Neural cell (in vitro differentiated cells): ENCODE data around the gene TIE1. TPM values are rescaled to one million over a fixed set of nuclear protein-coding genes. Genes with fewer than 3 reads are reported as not detected.

Experiments used
- H2AFZ ChIP-seq: fragments of 200-600, 300-800 bp; sonication (generic), shearing (Covaris generic); 2 replicates; pipeline ENCODE4 v1.6.0; 2014; ENCODE audit warnings: low read depth, mild to moderate bottlenecking, antibody characterized with exemption, low read length, moderate library complexity
- H3F3A ChIP-seq: fragments of 200-600 bp; shearing (Covaris generic); 2 replicates; pipeline ENCODE4 v1.6.1; 2016; ENCODE audit warnings: mild to moderate bottlenecking, moderate library complexity, mixed read lengths, antibody characterized with exemption, low read length; ENCODE audit not compliant: insufficient read depth, poor library complexity, severe bottlenecking
- H3K27ac ChIP-seq: fragments of 200-600, 300-800 bp; sonication (generic), shearing (Covaris generic); 2 replicates; pipeline ENCODE4 v1.5.1; 2014; ENCODE audit warnings: mild to moderate bottlenecking, low read length, moderate library complexity
- H3K27me3 ChIP-seq: fragments of 300-800, 200-600 bp; sonication (generic), shearing (Covaris generic); 2 replicates; pipeline ENCODE4 v1.6.0; 2014; ENCODE audit warnings: mild to moderate bottlenecking, low read depth, low read length, moderate library complexity; ENCODE audit not compliant: insufficient read depth
- H3K36me3 ChIP-seq: fragments of 300-800, 200-600 bp; sonication (generic), shearing (Covaris generic); 2 replicates; pipeline ENCODE4 v1.5.1; 2014; ENCODE audit warnings: mild to moderate bottlenecking, antibody characterized with exemption, low read length, moderate library complexity; ENCODE audit not compliant: insufficient read depth
- H3K4me2 ChIP-seq: fragments of 300-800, 200-600 bp; sonication (generic), shearing (Covaris generic); 2 replicates; pipeline ENCODE4 v1.6.0; 2014; ENCODE audit warnings: mild to moderate bottlenecking, low read length
- H3K4me3 ChIP-seq: fragments of 300-800, 200-600 bp; sonication (generic), shearing (Covaris generic); 2 replicates; pipeline ENCODE4 v1.5.1; 2014; ENCODE audit warnings: mild to moderate bottlenecking, low read length, moderate library complexity
- H3K79me2 ChIP-seq: fragments of 200-600 bp; shearing (Covaris generic); replicated peaks from 2 replicates; pipeline ENCODE4 v1.6.0; 2014; ENCODE audit warnings: mild to moderate bottlenecking, low read length, moderate library complexity; ENCODE audit not compliant: insufficient read depth
- H3K9ac ChIP-seq: fragments of 300-800, 200-600 bp; sonication (generic), shearing (Covaris generic); 2 replicates; pipeline ENCODE4 v1.6.1; 2016; ENCODE audit warnings: mild to moderate bottlenecking, low read length, mixed read lengths
- H3K9me2 ChIP-seq: fragments of 200-600 bp; shearing (Covaris generic); 2 replicates; pipeline ENCODE4 v1.6.1; 2016; ENCODE audit warnings: mild to moderate bottlenecking, low read length, mixed read lengths; ENCODE audit not compliant: insufficient read depth
- H3K9me3 ChIP-seq: fragments of 200-600, 300-800 bp; sonication (generic), shearing (Covaris generic); 2 replicates; pipeline ENCODE4 v1.6.1; 2016; ENCODE audit warnings: mild to moderate bottlenecking, mixed run types, low read length, moderate library complexity, mixed read lengths
- H4K20me1 ChIP-seq: fragments of 200-600 bp; shearing (Covaris generic); 2 replicates; pipeline ENCODE4 v1.6.1; 2016; ENCODE audit warnings: mild to moderate bottlenecking, mixed run types; ENCODE audit not compliant: insufficient read depth
- EP300 ChIP-seq: fragments of 450-650 bp; conservative IDR thresholded peaks from 2 replicates; pipeline ENCODE4 v1.6.1; 2014; ENCODE audit warnings: antibody characterized with exemption, mild to moderate bottlenecking, moderate library complexity; ENCODE audit not compliant: poor library complexity, severe bottlenecking
- EZH2 ChIP-seq: fragments of 200-600, 300-800 bp; shearing (Covaris generic), sonication (generic); IDR thresholded peaks from 2 replicates; pipeline ENCODE4 v1.6.1; 2014; ENCODE audit warnings: antibody characterized with exemption, low read length, borderline replicate concordance, mild to moderate bottlenecking; ENCODE audit not compliant: insufficient read depth, poor library complexity, severe bottlenecking
- MXI1 ChIP-seq: fragments of 450-650 bp; conservative IDR thresholded peaks from 2 replicates; pipeline ENCODE4 v1.6.1; 2014; ENCODE audit warnings: antibody characterized with exemption, mild to moderate bottlenecking; ENCODE audit not compliant: poor library complexity, severe bottlenecking
- POLR2AphosphoS5 ChIP-seq: IDR thresholded peaks from 2 replicates; pipeline ENCODE4 v1.6.1; 2012
- RAD21 ChIP-seq: fragments of 450-650 bp; conservative IDR thresholded peaks from 2 replicates; pipeline ENCODE4 v1.6.1; 2014; ENCODE audit warnings: antibody characterized with exemption, mild to moderate bottlenecking, moderate library complexity
- SMC3 ChIP-seq: fragments of 450-650 bp; conservative IDR thresholded peaks from 2 replicates; pipeline ENCODE4 v1.6.1; 2014; ENCODE audit warnings: antibody characterized with exemption, mild to moderate bottlenecking, moderate library complexity; ENCODE audit not compliant: poor library complexity
- TAF1 ChIP-seq: IDR thresholded peaks from 2 replicates; pipeline ENCODE4 v1.6.1; 2012; ENCODE audit warnings: low read depth
- polyA plus RNA-seq: library from polyadenylated mRNA; depleted of rRNA; stranded (reverse); fragments of >200 nt; gene quantifications from 2 replicates; pipeline ENCODE4 v1.2.3, GENCODE V29; 2014
- TF ChIP-seq, protein P1 (sequence below): IDR thresholded peaks from 2 replicates; pipeline ENCODE4 v1.6.1; 2012; ENCODE audit warnings: borderline replicate concordance
- TF ChIP-seq, protein P2 (sequence below): fragments of 450-650 bp; IDR thresholded peaks from 2 replicates; pipeline ENCODE4 v1.5.1; 2014; ENCODE audit warnings: antibody characterized with exemption, mild to moderate bottlenecking, moderate library complexity; ENCODE audit not compliant: poor library complexity, severe bottlenecking

The TIE1 gene
- polyA plus RNA-seq, 1 donor from 2014 or later, result not detected

DNA sequence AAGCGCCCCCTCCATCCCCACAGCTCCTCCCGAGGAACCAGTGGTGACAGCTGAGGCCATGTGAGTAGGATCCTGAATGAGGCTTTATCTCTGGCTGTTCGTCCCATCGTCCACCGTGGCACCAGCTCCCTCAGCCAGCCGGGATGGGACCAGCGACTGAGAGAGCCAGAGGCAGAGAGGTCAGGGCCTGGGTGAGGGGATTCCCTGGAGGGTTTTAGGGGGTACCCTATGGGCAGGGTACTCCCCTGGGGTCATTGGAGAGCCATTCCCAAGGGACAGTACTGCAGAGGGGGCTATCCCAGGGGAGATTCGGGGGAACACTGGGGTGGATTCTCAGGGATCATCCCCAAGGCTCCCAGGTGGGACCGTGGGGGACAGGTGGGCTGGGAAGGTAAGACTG, 28.6 kb upstream of the TIE1 start:
- no peak overlapping the region for H2AFZ ChIP-seq
- no peak overlapping the region for H3K9ac ChIP-seq
- TF ChIP-seq RAD21 (no peak), MXI1 (no peak), EZH2 (no peak), TAF1 (no peak), POLR2AphosphoS5 (no peak), EP300 (no peak), SMC3 (no peak)
- TF ChIP-seq, protein P1, sequence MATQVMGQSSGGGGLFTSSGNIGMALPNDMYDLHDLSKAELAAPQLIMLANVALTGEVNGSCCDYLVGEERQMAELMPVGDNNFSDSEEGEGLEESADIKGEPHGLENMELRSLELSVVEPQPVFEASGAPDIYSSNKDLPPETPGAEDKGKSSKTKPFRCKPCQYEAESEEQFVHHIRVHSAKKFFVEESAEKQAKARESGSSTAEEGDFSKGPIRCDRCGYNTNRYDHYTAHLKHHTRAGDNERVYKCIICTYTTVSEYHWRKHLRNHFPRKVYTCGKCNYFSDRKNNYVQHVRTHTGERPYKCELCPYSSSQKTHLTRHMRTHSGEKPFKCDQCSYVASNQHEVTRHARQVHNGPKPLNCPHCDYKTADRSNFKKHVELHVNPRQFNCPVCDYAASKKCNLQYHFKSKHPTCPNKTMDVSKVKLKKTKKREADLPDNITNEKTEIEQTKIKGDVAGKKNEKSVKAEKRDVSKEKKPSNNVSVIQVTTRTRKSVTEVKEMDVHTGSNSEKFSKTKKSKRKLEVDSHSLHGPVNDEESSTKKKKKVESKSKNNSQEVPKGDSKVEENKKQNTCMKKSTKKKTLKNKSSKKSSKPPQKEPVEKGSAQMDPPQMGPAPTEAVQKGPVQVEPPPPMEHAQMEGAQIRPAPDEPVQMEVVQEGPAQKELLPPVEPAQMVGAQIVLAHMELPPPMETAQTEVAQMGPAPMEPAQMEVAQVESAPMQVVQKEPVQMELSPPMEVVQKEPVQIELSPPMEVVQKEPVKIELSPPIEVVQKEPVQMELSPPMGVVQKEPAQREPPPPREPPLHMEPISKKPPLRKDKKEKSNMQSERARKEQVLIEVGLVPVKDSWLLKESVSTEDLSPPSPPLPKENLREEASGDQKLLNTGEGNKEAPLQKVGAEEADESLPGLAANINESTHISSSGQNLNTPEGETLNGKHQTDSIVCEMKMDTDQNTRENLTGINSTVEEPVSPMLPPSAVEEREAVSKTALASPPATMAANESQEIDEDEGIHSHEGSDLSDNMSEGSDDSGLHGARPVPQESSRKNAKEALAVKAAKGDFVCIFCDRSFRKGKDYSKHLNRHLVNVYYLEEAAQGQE, result no peak
- TF ChIP-seq, protein P2, sequence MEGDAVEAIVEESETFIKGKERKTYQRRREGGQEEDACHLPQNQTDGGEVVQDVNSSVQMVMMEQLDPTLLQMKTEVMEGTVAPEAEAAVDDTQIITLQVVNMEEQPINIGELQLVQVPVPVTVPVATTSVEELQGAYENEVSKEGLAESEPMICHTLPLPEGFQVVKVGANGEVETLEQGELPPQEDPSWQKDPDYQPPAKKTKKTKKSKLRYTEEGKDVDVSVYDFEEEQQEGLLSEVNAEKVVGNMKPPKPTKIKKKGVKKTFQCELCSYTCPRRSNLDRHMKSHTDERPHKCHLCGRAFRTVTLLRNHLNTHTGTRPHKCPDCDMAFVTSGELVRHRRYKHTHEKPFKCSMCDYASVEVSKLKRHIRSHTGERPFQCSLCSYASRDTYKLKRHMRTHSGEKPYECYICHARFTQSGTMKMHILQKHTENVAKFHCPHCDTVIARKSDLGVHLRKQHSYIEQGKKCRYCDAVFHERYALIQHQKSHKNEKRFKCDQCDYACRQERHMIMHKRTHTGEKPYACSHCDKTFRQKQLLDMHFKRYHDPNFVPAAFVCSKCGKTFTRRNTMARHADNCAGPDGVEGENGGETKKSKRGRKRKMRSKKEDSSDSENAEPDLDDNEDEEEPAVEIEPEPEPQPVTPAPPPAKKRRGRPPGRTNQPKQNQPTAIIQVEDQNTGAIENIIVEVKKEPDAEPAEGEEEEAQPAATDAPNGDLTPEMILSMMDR, result no peak
- no peaks in the 10 kb centered on the region for H4K20me1 ChIP-seq
- no peaks in the 10 kb centered on the region for H3K79me2 ChIP-seq
- H3K4me2 ChIP-seq, result no peak overlapping the region
- H3K36me3 ChIP-seq, result no peaks in the 10 kb centered on the region
- H3K9me2 ChIP-seq, result no peaks in the 10 kb centered on the region
- no peak overlapping the region for H3K27ac ChIP-seq
- no peaks in the 10 kb centered on the region for H3K27me3 ChIP-seq
- no peaks in the 10 kb centered on the region for H3F3A ChIP-seq
- H3K4me3 ChIP-seq, result no peak overlapping the region
- H3K9me3 ChIP-seq, result no peaks in the 10 kb centered on the region

DNA sequence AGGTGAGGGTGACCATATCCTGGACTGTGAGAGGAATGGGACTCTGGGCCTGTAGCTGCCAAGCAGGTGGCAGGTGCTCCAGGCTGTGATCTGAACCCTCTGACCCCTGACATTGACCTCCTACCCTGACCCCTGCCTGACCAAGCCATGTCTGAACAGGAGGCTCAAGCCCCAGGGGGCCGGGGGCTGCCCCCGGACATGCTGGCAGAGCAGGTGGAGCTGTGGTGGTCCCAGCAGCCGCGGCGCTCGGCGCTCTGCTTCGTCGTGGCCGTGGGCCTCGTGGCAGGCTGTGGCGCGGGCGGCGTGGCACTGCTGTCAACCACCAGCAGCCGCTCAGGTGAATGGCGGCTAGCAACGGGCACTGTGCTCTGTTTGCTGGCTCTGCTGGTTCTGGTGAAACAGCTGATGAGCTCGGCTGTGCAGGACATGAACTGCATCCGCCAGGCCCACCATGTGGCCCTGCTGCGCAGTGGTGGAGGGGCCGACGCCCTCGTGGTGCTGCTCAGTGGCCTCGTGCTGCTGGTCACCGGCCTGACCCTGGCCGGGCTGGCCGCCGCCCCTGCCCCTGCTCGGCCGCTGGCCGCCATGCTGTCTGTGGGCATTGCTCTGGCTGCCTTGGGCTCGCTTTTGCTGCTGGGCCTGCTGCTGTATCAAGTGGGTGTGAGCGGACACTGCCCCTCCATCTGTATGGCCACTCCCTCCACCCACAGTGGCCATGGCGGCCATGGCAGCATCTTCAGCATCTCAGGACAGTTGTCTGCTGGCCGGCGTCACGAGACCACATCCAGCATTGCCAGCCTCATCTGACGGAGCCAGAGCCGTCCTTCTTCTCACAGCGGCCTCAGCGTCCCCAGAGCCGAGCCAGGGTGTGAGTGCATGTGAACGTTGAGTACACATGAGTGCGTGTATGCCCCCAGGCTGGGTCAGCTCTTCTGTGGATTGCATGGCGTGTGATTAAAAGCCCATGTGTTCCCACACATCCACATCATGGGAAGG, 27.9 kb upstream of the TIE1 start:
- Histone ChIP-seq H4K20me1 (no peaks in the 10 kb centered on the region), H3K79me2 (no peaks in the 10 kb centered on the region), H3K36me3 (no peaks in the 10 kb centered on the region), H2AFZ (no peak overlapping the region), H3K4me2 (no peak overlapping the region), H3K9me2 (no peaks in the 10 kb centered on the region), H3K27ac (no peak overlapping the region), H3K4me3 (no peak overlapping the region), H3K27me3 (no peaks in the 10 kb centered on the region), H3F3A (no peaks in the 10 kb centered on the region), H3K9ac (no peak overlapping the region), H3K9me3 (no peaks in the 10 kb centered on the region)
- TF ChIP-seq EP300 (no peak), MXI1 (no peak), RAD21 (no peak), POLR2AphosphoS5 (no peak), SMC3 (no peak), TAF1 (no peak), EZH2 (no peak)
- TF ChIP-seq, protein P1, result no peak
- TF ChIP-seq, protein P2, result no peak
